Ovary (tissue), 9 donors: ENCODE data around the gene SIX4. TPM values are rescaled to one million over a fixed set of nuclear protein-coding genes. Genes with fewer than 3 reads are reported as not detected.
A peak's percentile ranks its signal among the peaks of the same experiment; 100 is the strongest.

Experiments used
- DNase-seq, 5 donors: peaks; one replicate each; pipeline ENCODE4 v3.0.0-alpha.2; 2019 to 2020
- H3K27ac ChIP-seq, 2 donors: fragments of 200-600 bp; one replicate each; pipeline versions ENCODE4 v1.5.1 to v1.8.0; 2019 to 2022
- H3K27me3 ChIP-seq: fragments of 200-600 bp; one replicate; pipeline ENCODE4 v1.8.0; 2022
- H3K36me3 ChIP-seq: fragments of 200-600 bp; sonication (generic); one replicate; pipeline ENCODE4 v1.5.1; 2019
- H3K4me1 ChIP-seq: one replicate; pipeline ENCODE4 v1.8.1; 2013; ENCODE audit warnings: mild to moderate bottlenecking, moderate library complexity; ENCODE audit not compliant: insufficient read depth
- H3K4me3 ChIP-seq: fragments of 200-600 bp; sonication (generic); one replicate; pipeline ENCODE4 v1.5.1; 2017
- H3K9me3 ChIP-seq, 2 donors: fragments of 200-600 bp in 1 of 2; sonication (generic) in 1 of 2; one replicate each; pipeline versions ENCODE4 v1.5.1 to v1.8.1; 2013 to 2019; ENCODE audit warnings: mild to moderate bottlenecking in 1 of 2, moderate library complexity in 1 of 2
- EP300 ChIP-seq: sonication (generic); formaldehyde crosslinking; IDR thresholded peaks from one replicate; pipeline ENCODE4 v1.6.1; 2017; ENCODE audit warnings: antibody characterized with exemption
- POLR2A ChIP-seq: fragments of 450-650 bp; IDR thresholded peaks from one replicate; pipeline ENCODE4 v1.6.1; 2017; ENCODE audit warnings: antibody characterized with exemption, mild to moderate bottlenecking, moderate library complexity
- WGBS, 3 donors: extraction: QIAGEN DNeasy Blood & Tissue Kit in 1 of 3; methylation state at CpG; one replicate each; pipeline versions ENCODE4 v1.1.5 to v1.1.7; 2013 to 2017; 5-methylcytosine and 5-hydroxymethylcytosine counted together
- intact Hi-C, 4 donors: fragments of 100-400 bp; cut with DNase I; formaldehyde crosslinking; loops; one replicate each; pipeline versions ENCODE4 v1.11.0 to v1.15.1; 2022 to 2023
- polyA plus RNA-seq, 2 donors: library from polyadenylated mRNA; stranded (reverse); fragments of 200-250 nt in 1 of 2; fragments of 350-450 nt in 1 of 2; fragmentation: Illumina TruSeq in 1 of 2; extraction: RNeasy Lipid Tissue Mini Kit (QIAGEN cat#74804) in 1 of 2; gene quantifications; one replicate each; pipeline ENCODE4 v1.2.3, GENCODE V29; 2013 to 2014
- total RNA-seq, 7 donors: library from RNA; depleted of rRNA in 2 of 7; stranded (reverse); fragments of >200 nt in 2 of 7; fragmentation: NEBNext Ultra II Directional in 3 of 7; extraction: Animal tissue kit (Norgen Biotek cat#: 25700) in 3 of 7; gene quantifications; one replicate each; pipeline versions ENCODE4 v1.1.0 to v1.2.4, GENCODE V29; 2016 to 2023
- TF ChIP-seq, protein P1 (sequence below), 3 donors: fragments of 450-650 bp in 2 of 3; fragments of 200-600 bp in 1 of 3; IDR thresholded peaks; one replicate each; pipeline versions ENCODE4 v1.5.1 to v1.8.0; 2016 to 2022; ENCODE audit warnings: antibody characterized with exemption in 3 of 3, mild to moderate bottlenecking in 1 of 3
- donor health status: DM: no; HTN: no; CAD: no; lungs with moderate emphysema.
- donor health status: DM: no; HTN: no; CAD: no.
- donor health status: Bipolar disorder and iron deficiency.
- donor health status: DM: yes; HTN: yes; CAD: no.
- donor health status: DM: no; HTN: no; CAD: no.
- donor health status: DM: yes; HTN: yes; CAD: no.

Gene SIX4
- total and polyA plus RNA-seq, 9 donors = 1.2 to 11.1 (median 5.8) TPM

DNA sequence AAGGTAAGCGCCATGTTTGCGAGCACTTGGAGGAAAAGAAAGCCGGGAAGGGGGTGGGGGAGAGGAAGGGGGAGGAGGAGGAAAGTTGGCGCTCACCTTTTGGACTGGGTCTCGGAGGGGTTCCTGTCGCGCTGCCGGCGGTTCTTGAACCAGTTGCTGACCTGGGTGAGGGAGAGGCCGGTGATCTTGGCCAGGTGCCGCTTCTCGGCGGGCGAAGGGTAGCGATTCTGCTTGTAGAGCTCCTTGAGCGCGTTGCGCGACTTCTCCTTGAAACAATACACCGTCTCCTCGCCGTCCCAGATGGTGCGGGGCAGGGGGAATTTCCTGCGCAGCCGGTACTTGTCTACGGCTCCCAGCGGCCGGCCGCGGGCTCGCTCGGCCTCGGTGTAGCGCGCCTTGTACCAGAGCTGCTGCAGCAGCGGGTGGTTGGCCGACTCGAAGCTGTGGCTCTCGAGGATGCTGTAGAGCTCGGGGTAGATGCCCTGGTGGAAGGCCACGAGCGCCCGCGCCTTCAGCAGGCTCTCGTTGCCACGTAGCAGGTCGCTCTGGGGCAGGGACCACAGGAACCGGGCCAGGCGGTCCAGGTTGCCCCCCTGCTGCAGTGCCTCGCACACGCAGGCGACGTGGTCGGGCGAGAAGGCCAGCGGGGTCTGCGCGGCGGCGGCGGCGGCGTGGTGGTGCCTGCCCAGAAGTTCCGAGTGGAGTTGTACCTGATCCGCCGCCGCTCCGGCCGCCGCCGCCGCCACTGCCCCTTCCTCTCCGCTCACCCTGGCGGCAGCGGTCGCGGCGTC, 840 bp downstream of the SIX4 start:
- Histone ChIP-seq H3K27ac (peak overlapping the region; percentile 88 to 92), H3K4me1 (no peaks in the 10 kb centered on the region), H3K9me3 (no peaks in the 10 kb centered on the region), H3K36me3 (no peaks in the 10 kb centered on the region), H3K4me3 (peak overlapping the region; percentile 80), H3K27me3 (no peaks in the 10 kb centered on the region)
- TF ChIP-seq, protein P1, sequence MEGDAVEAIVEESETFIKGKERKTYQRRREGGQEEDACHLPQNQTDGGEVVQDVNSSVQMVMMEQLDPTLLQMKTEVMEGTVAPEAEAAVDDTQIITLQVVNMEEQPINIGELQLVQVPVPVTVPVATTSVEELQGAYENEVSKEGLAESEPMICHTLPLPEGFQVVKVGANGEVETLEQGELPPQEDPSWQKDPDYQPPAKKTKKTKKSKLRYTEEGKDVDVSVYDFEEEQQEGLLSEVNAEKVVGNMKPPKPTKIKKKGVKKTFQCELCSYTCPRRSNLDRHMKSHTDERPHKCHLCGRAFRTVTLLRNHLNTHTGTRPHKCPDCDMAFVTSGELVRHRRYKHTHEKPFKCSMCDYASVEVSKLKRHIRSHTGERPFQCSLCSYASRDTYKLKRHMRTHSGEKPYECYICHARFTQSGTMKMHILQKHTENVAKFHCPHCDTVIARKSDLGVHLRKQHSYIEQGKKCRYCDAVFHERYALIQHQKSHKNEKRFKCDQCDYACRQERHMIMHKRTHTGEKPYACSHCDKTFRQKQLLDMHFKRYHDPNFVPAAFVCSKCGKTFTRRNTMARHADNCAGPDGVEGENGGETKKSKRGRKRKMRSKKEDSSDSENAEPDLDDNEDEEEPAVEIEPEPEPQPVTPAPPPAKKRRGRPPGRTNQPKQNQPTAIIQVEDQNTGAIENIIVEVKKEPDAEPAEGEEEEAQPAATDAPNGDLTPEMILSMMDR (IDR thresholded peaks at IDR 0.05) = no peak
- TF ChIP-seq POLR2A (no peak), EP300 (no peak)
- DNase-seq = peak; percentile 43 to 67 (median 62)
- 0 to 1% (median 0%) methylated on average over 41 to 78 of the region's 78 CpGs for WGBS, 3 donors
- intact Hi-C loops = loop anchor here in 2 of 4 donors (10.0 kb wide), 3 partner anchors 141 to 531 kb away; partner anchors contain the start of genes SLC38A6 (in 2 of the 2) and TRMT5 (in 2 of the 2)

DNA sequence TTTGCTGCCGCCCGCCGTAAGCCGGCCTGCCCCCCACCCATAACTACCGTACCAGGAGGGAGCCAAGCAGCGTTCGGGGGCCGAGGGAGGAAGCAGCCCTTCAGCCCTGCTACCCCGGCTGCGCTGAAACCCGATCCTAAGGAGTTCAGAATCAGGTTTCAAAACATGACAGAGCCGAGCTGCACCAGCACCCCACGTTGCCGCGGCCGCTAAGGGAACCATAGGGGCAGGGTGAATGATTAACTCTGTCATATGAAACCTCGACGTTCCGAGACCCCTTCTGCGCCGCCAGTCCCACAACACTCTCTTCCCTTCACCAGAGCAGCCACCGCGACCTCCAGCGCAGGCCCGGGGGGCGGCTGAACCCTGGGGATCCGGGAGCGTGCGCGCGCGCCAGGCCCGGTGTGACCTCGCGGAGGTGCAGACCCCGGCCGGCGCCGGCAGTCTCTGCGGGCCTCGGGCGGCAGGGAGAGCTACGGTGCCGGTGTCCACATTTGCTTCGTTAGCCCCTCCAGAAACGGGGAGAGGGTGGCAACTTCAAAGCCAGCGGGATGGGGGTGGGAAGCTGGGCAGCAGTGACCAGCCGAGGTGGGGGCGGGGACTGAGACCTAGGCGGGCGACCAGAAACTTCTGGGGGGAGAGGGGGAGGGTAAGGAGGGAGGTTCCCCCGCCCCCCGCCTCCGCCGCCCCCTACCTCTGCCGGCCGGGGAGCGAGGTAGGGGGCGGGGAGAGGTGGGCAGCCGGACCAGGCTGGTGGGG, 1.6 kb downstream of the SIX4 start:
- 0 to 2% (median 1%) methylated on average over 59 to 60 of the region's 60 CpGs for WGBS, 3 donors
- Histone ChIP-seq H3K27me3 (no peaks in the 10 kb centered on the region), H3K4me1 (no peaks in the 10 kb centered on the region), H3K4me3 (peak overlapping the region; percentile 80), H3K27ac (peak overlapping the region; percentile 88 to 92), H3K9me3 (no peaks in the 10 kb centered on the region), H3K36me3 (no peaks in the 10 kb centered on the region)
- intact Hi-C loops = loop anchor here in 2 of 4 donors (10.0 kb wide), 3 partner anchors 142 to 532 kb away; partner anchors contain the start of genes SLC38A6 (in 2 of the 2) and TRMT5 (in 2 of the 2)
- TF ChIP-seq EP300 (no peak), POLR2A (no peak)
- TF ChIP-seq, protein P1 (IDR thresholded peaks at IDR 0.05) = no peak
- DNase-seq = peak; percentile 36 to 54 (median 51)

DNA sequence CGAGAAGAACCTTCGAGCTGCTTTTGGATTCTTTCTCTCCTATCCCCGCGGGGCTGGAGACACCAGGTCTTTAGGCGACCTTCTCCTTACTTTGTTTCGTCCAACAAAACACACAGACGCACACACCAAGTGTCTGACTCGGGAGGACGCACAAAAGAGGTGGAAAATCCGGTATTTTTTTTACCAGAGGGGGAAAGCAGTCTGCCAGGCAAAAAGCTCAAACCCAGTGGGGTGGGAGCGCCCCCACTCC, 2.1 kb downstream of the SIX4 start:
- Histone ChIP-seq H3K36me3 (no peaks in the 10 kb centered on the region), H3K27ac (peak overlapping the region; percentile 88 to 92), H3K4me1 (no peaks in the 10 kb centered on the region), H3K9me3 (no peaks in the 10 kb centered on the region), H3K27me3 (no peaks in the 10 kb centered on the region), H3K4me3 (peak overlapping the region; percentile 80)
- no peak for DNase-seq
- 0 to 1% (median 1%) methylated on average over 11 of the region's 11 CpGs for WGBS, 3 donors
- TF ChIP-seq, protein P1 (IDR thresholded peaks at IDR 0.05) = no peak
- TF ChIP-seq EP300 = no peak
- TF ChIP-seq POLR2A = no peak
- intact Hi-C loops = loop anchor here in 2 of 4 donors (10.0 kb wide), 3 partner anchors 143 to 533 kb away; partner anchors contain the start of genes SLC38A6 (in 2 of the 2) and TRMT5 (in 2 of the 2)

DNA sequence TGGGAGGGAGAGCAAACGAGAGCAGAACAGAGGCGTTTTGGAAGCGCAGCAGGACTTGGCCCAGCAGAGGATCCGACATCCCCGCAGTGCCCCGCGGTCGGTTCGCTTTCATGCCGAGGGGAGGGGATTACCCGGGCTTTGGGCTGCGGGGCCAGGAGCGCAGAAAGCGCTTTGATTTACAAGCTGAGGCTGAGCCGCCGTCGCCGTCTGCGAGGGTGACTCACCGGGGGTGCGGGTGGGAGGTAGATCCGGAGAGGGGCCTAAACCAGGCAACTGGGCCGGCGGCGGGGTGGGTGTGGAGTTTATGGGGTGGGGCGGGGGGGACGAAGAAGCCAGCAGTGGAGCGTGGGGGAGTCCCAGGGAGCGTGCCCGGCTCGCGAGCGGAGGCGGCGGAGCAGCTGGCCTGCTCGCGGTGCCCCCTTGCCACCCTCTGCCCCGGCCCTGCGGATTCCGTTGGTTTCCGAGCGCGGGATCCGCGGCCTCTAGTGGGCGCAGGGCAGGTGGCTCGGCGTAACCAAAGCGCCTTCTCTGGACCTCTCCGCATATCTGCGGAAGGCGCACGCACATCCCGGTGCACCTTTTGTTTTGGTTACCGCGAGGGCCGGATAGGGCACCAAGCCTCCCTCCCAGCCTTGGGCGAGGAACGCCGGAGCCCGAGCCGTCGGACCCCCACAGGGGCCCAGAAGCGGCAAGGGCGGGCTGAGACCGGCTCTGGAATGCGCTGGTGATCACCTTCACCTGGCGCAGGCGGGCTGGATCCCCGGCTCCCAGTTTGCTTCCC, 2.6 kb downstream of the SIX4 start:
- intact Hi-C loops = loop anchor here in 2 of 4 donors (10.0 kb wide), 3 partner anchors 143 to 533 kb away; partner anchors contain the start of genes SLC38A6 (in 2 of the 2) and TRMT5 (in 2 of the 2)
- no peak for TF ChIP-seq POLR2A
- TF ChIP-seq, protein P1 (IDR thresholded peaks at IDR 0.05) = peak in 1 of 3 donors; percentile 13
- no peak for TF ChIP-seq EP300

More for the DNA sequence above, 2.6 kb downstream of the SIX4 start:
- 2 to 4% (median 3%) methylated on average over 36 to 70 of the region's 70 CpGs for WGBS, 3 donors
- Histone ChIP-seq H3K4me3 (peak overlapping the region; percentile 80), H3K4me1 (no peaks in the 10 kb centered on the region), H3K27me3 (no peaks in the 10 kb centered on the region), H3K36me3 (no peaks in the 10 kb centered on the region), H3K27ac (peak overlapping the region in 1 of 2 donors; percentile 88), H3K9me3 (no peaks in the 10 kb centered on the region)
- DNase-seq = peak; percentile 50 to 66 (median 62)
